ELR (cell line): ENCODE measurements around the gene DGKZ.
"Not testable (repeated sequence)": the region's sequence is repeated elsewhere in the genome, so short reads cannot be mapped to it uniquely, and the experiment has no call there.

ENCODE experiments used
- DNase-seq: peaks from one replicate; pipeline ENCODE4 v3.0.0-alpha.2; 2015; ENCODE audit warnings: low read depth

Gene DGKZ

DNA sequence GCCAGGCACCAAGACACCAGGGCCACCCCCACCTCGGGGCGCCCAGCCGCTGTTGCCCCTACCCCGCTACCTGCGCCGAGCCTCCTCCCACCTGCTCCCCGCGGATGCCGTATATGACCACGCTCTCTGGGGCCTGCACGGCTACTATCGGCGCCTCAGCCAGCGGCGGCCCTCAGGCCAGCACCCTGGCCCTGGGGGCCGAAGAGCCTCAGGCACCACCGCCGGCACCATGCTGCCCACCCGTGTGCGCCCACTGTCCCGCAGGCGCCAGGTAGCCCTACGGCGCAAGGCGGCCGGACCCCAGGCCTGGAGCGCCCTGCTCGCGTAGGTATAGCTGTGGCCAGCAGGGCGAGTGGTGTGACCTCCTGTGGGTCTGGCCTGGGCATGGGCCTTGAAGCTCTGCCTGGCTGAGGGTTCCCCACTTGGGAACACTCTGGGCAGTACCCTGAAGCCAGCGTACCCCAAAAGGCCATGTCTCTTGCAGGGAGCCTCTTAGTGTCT is 19.4 kb downstream of the DGKZ start:
- no peak for DNase-seq

DNA sequence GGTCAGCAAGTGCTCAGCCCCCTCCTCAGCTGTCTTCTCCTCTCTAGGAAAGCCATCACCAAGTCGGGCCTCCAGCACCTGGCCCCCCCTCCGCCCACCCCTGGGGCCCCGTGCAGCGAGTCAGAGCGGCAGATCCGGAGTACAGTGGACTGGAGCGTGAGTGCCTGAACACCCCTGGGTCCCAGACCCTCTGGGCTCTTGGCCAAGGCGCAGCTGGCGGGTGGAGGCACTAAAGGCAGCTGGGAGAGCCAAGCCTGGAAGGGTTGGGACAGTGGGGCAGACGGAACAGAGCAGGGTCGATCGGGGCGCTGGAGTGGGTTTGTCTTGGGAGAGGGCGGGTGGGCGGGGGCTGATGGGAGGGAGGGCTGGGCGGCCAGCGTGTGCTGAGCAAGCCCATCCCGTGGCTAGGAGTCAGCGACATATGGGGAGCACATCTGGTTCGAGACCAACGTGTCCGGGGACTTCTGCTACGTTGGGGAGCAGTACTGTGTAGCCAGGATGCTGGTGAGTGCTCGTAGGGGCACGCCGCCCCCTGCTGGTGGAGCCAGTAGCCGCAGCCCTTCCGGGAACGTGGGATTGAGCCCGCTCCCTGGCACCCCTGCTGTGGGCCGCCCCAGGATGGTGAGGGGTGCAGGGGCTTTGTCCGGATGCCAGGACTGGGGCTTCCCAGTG is 20.1 kb downstream of the DGKZ start:
- peak; percentile 69 for DNase-seq

DNA sequence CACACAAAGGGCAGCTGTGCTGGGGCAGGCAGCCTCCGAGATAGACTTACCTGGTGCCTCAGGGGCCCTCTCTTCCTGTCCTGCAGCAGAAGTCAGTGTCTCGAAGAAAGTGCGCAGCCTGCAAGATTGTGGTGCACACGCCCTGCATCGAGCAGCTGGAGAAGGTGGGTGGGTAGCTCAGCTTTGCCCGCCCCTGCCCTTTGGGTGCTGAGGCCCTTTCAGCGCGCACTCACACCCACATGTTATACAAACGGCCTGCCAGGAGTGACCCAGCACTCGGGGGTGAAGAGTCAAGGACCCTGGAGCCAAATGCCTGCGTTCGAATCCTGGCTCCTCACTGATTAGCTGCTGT is 20.6 kb downstream of the DGKZ start:
- no peak for DNase-seq

DNA sequence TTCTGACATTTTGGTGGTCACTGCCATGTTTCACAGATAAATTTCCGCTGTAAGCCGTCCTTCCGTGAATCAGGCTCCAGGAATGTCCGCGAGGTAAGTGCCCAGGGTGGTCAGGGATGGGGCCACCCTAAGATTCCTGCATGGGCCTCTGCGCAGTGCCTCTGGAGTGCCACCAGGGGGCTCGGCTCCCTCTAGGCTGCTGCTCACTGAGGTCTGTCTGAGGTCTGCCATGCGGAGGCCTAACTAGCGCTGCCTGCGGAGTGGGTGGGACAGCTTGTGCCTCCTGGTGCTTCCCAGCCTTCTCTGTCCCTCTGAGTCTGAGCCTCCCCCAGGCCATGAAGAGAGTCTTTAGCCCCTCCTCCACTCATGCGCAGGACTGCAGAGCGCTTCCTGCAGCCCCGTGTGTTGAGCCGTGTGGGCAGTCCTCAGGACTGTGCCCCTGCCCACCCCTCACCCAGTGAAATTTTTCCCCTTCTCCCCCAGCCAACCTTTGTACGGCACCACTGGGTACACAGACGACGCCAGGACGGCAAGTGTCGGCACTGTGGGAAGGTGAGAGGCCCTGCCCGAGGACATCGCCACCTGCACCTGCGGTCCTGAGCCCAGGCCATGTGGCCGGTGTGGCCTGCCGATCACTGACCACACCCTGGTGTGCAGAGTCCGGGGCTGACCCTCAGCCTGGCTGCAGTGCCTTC is 22.3 kb downstream of the DGKZ start:
- DNase-seq, result peak; percentile 95

DNA sequence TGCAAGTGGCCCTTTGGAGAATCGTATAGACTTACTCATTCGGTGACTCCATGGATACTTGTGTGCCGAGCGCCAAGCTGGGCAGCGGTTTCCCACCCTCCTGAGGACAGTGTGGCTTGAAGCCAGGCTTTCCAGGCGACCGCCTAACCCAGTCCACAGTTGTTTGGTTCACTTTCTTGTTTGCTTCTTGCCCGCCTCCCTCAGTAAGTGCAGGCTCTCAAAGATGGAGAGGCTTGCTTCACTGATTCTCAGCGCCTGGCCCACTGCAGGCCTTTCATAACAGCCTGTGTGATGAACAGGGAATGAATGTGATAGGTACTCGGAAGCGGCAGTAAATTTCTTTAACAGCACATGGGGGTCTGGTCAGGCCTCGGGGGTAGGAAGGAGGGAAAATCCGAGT is 23.0 kb downstream of the DGKZ start:
- no peak for DNase-seq

GRCh38 chr11:46371262-46371661 is 24.0 kb downstream of the DGKZ start:
- not testable (repeated sequence) for DNase-seq

DNA sequence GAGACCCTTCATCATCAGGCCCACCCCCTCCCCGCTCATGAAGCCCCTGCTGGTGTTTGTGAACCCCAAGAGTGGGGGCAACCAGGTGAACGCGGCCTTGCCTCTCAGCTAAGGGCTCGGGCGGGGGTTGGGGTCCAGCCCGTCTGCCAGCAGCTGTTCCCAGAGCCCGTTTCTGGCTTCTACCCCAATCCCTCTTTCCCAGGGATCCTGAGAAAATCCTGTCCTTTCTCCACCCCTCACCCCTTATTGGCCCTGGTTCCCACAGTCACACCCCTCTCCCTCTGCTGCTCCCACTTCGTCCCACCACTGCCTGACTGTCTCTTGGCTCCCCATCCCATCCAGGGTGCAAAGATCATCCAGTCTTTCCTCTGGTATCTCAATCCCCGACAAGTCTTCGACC is 24.8 kb downstream of the DGKZ start:
- no peak for DNase-seq

- DNase-seq, result not testable (repeated sequence)
These were observed 25.2 kb downstream of the DGKZ start for GRCh38 chr11:46372501-46372900.

GRCh38 chr11:46373787-46374740 is 26.8 kb downstream of the DGKZ start:
- no peak for DNase-seq

DNA sequence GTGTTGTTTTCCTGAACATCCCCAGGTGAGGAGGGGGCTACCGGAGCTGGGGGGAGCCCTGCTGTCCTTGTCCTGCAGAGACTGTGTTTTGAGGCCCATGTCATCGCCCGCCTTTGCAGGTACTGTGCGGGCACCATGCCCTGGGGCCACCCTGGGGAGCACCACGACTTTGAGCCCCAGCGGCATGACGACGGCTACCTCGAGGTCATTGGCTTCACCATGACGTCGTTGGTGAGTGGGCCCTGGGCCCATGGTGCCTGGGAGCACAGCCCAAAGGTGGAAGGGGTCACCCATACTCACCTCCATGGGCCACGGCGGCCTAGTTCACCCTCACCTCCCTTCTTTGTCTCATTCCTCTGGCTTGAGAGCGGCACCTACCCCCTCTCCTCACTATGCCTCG is 27.6 kb downstream of the DGKZ start:
- DNase-seq, result no peak

DNA sequence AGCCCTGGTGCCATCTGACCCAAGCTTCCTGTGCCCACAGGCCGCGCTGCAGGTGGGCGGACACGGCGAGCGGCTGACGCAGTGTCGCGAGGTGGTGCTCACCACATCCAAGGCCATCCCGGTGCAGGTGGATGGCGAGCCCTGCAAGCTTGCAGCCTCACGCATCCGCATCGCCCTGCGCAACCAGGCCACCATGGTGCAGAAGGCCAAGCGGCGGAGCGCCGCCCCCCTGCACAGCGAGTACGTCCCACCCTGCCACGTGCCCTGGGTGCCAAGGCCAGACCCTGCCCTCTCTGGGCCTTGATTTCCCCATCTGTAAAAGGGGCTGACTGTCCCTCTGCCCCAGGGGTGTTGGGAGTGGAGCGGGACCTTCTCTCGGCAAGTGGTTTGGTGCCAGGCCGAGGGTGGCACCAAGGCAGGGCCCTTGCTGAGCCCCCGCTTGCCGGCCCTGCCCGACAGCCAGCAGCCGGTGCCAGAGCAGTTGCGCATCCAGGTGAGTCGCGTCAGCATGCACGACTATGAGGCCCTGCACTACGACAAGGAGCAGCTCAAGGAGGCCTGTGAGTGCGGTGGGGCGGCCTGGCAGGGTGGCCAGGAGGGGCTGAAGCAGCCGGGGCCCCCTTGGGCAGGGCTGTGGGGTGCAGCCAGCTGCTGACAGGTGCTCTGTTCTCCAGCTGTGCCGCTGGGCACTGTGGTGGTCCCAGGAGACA is 28.3 kb downstream of the DGKZ start:
- no peak for DNase-seq

- no peak for DNase-seq
These were observed 29.2 kb downstream of the DGKZ start for GRCh38 chr11:46376258-46377050.

- no peak for DNase-seq
These were observed 30.0 kb downstream of the DGKZ start for GRCh38 chr11:46377290-46377689.

DNA sequence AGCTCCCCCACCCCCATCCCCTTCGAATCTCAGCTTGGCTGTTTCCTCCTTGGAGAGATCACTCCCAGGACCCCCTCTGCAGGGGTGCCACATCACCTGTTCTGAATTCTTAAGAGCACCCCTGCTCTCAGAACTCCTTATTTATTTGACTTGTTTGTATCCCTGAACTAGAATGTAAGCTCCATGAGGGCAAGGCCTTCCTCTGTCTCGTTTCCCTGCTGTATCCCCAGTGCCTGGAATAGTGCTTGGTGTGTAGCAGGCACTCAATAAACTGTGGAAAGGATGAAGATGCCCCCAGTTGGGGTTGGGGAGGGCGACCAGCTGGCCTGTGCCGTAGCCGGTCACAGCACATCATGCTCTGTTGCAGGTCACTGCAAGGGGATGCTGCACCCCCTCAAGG is 30.6 kb downstream of the DGKZ start:
- no peak for DNase-seq

GRCh38 chr11:46378296-46378695 is 31.0 kb downstream of the DGKZ start:
- DNase-seq, result no peak

DNA sequence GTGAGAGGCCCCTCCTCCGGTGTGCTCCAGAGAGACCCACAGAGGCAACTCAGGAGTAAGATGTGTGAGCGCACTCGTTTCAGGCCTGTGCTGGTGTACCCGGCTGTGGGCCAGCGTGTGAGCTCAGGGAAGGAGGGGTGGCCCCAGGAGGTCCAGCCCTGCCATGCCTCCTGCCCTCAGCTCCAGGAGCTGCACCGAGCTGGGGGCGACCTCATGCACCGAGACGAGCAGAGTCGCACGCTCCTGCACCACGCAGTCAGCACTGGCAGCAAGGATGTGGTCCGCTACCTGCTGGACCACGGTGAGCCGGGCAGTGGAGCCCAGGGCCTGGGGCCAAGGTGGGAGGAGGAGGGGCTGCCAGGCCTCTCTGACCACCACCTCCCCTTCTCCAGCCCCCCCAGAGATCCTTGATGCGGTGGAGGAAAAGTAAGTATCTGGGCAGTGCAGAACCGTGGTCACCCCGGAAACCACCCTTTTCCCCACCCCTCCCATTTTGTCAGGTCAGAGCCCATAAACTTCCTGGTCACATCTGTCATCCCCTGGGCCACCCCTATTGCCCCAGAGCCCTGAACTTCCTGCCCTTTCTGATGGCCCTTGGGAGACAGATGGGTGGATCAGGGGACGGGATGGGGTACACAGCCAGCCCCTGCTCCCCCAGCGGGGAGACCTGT is 31.7 kb downstream of the DGKZ start:
- no peak for DNase-seq

DNA sequence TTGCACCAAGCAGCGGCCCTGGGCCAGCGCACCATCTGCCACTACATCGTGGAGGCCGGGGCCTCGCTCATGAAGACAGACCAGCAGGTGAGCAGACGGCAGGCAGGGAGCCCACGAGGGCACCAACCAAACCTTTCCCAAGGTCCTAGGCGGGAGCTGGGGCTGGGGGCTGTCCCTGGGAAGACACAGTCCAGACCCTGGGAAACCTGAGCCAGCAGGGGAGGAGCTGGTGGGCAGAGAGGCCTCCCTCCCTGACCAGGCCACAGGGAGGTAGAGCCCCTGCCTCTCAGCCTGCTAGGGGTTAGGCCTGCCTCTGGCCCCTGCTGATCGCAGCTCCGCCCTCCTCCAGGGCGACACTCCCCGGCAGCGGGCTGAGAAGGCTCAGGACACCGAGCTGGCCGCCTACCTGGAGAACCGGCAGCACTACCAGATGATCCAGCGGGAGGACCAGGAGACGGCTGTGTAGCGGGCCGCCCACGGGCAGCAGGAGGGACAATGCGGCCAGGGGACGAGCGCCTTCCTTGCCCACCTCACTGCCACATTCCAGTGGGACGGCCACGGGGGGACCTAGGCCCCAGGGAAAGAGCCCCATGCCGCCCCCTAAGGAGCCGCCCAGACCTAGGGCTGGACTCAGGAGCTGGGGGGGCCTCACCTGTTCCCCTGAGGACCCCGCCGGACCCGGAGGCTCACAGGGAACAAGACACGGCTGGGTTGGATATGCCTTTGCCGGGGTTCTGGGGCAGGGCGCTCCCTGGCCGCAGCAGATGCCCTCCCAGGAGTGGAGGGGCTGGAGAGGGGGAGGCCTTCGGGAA is 32.4 kb downstream of the DGKZ start:
- DNase-seq, result not testable (repeated sequence)

DNA sequence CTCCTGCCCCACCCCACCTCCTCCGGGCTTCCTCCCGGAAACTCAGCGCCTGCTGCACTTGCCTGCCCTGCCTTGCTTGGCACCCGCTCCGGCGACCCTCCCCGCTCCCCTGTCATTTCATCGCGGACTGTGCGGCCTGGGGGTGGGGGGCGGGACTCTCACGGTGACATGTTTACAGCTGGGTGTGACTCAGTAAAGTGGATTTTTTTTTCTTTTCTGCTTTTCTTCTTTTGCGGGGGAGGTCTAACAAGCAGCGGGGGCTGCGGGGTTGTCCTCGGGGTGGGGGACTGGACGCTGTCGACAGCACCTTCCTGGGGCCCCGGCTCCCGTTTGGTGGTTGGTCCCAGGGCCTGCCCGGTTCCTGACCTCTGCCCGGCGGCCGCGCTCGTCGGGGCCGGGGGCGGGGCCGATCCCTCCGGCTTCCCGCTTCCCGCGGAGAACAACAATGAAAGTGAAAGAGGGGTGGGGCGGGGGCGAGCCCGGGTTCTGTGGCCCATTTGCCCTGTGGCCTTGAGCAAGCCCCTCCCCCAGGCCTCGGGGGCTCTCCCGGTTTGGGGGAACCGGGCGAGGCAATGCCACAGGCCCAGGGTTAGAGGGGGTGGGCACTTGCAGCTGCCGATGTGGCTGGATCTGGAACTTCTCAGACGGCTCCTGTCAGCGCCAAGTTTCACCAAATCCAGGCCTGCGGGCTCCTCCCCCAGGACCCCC is 33.2 kb downstream of the DGKZ start:
- peak; percentile 68 for DNase-seq
